HepG2 (cell line): ENCODE data around the gene TROAP. TPM values are rescaled to one million over a fixed set of nuclear protein-coding genes. Genes with fewer than 3 reads are reported as not detected.

Experiments
- ATAC-seq: fragments of 200-7000 bp; cut with Tn5 transposase; 3 replicates; pipeline ENCODE4 v1.9.1; 2020; ENCODE audit warnings: mild to moderate bottlenecking, moderate library complexity
- BruUV-seq: library from RNA; stranded (reverse); fragments of 400-500 nt; replicated peaks from 2 replicates; lab custom pipeline; 2021; lab: Mats Ljungman, UMichigan
- CTCF ChIA-PET: fragments of 300-600 bp; formaldehyde crosslinking; extraction: SDS; loops from one replicate; lab custom pipeline; 2021; ENCODE audit warnings: low total read pairs, inconsistent platforms, low intra/inter-chr PET ratio; lab: Yijun Ruan, JAX
- POLR2A ChIA-PET: fragments of 350-600 bp; sonication (Branson Sonifier 250); formaldehyde crosslinking; loops from one replicate; lab custom pipeline; 2020; ENCODE audit warnings: antibody characterized with exemption, inconsistent platforms; lab: Yijun Ruan, JAX
- DNase-seq: peaks from one replicate; pipeline ENCODE4 v3.0.0-alpha.2; 2015; ENCODE audit warnings: low spot score
- FAIRE-seq: peaks from 3 replicates; lab custom pipeline; 2011; peaks lifted over from hg19 to GRCh38; lab: Jason Lieb, UNC
- H2AFZ ChIP-seq: one replicate; pipeline ENCODE4 v1.6.1; 2011; ENCODE audit warnings: low read length, inconsistent platforms
- H3K27ac ChIP-seq: fragments of 300-600 bp; 3 replicates; pipeline ENCODE4 v1.8.0; 2011; ENCODE audit warnings: mixed run types, mild to moderate bottlenecking, mixed read lengths, low read length, inconsistent platforms; ENCODE audit not compliant: insufficient read depth; ENCODE audit errors: extremely low read length
- H3K27me3 ChIP-seq, 2 experiments: fragments of 200-600 bp in 1 of 2; 2 replicates in 1 of 2; 3 replicates in 1 of 2; pipeline versions ENCODE4 v1.6.0 to v1.8.0; 2011; ENCODE audit warnings: low read length in 2 of 2, mild to moderate bottlenecking in 2 of 2, moderate library complexity in 2 of 2, inconsistent platforms in 1 of 2; ENCODE audit not compliant: insufficient read depth in 2 of 2, control insufficient read depth in 1 of 2
- H3K36me3 ChIP-seq, 2 experiments: fragments of 200-600 bp in 1 of 2; replicated peaks in 1 of 2; 2 replicates in 1 of 2; 3 replicates in 1 of 2; pipeline versions ENCODE4 v1.5.1 to v1.8.0; 2011; ENCODE audit warnings: low read length in 2 of 2, inconsistent platforms in 1 of 2; ENCODE audit not compliant: insufficient read depth in 2 of 2, control insufficient read depth in 1 of 2
- H3K4me1 ChIP-seq: 2 replicates; pipeline ENCODE4 v1.5.1; 2012; ENCODE audit warnings: low read length, inconsistent platforms; ENCODE audit not compliant: insufficient read depth
- H3K4me2 ChIP-seq: 2 replicates; pipeline ENCODE4 v1.6.0; 2011; ENCODE audit warnings: low read depth, low read length, inconsistent platforms
- H3K4me3 ChIP-seq, 3 experiments: fragments of 200-600 bp in 1 of 3; sonication (generic), shearing (Covaris generic) in 1 of 3; replicated peaks in 1 of 3; 2 replicates each; pipeline ENCODE4 v1.5.1; 2011 to 2016; ENCODE audit warnings: low read length in 3 of 3, inconsistent platforms in 2 of 3, low read depth in 2 of 3, mild to moderate bottlenecking in 2 of 3, control low read depth in 1 of 3, mixed read lengths in 1 of 3; ENCODE audit not compliant: insufficient read depth in 1 of 3
- H3K79me2 ChIP-seq: one replicate; pipeline ENCODE4 v1.6.1; 2011; ENCODE audit warnings: low read length, inconsistent platforms; ENCODE audit not compliant: insufficient read depth
- H3K9ac ChIP-seq: 2 replicates; pipeline ENCODE4 v1.6.0; 2011; ENCODE audit warnings: mild to moderate bottlenecking, low read depth, low read length, inconsistent platforms; ENCODE audit not compliant: insufficient read depth
- H3K9me3 ChIP-seq: 2 replicates; pipeline ENCODE4 v1.5.1; 2012; ENCODE audit warnings: mild to moderate bottlenecking, low read length
- H4K20me1 ChIP-seq: 2 replicates; pipeline ENCODE4 v1.6.0; 2011; ENCODE audit warnings: inconsistent platforms, mild to moderate bottlenecking, low read length, moderate library complexity; ENCODE audit not compliant: insufficient read depth
- CEBPG ChIP-seq: IDR thresholded peaks from 2 replicates; pipeline ENCODE4 v1.6.1; 2016
- EP300 ChIP-seq, 3 experiments: sonication (generic) in 1 of 3; formaldehyde crosslinking in 1 of 3; IDR thresholded peaks; 2 replicates each; pipeline versions ENCODE4 v1.5.1 to v1.6.1; 2011 to 2020; ENCODE audit warnings: low read depth in 2 of 3, low read length in 2 of 3, borderline replicate concordance in 1 of 3, improper control_type of control experiment in 1 of 3, mild to moderate bottlenecking in 1 of 3, missing genetic modification reagents in 1 of 3, moderate library complexity in 1 of 3
- FOXA3 ChIP-seq: IDR thresholded peaks from 2 replicates; pipeline ENCODE4 v1.6.1; 2016; ENCODE audit warnings: missing genetic modification reagents, missing compliant biosample characterization
- MEF2D ChIP-seq: sonication (generic); formaldehyde crosslinking; IDR thresholded peaks from 2 replicates; pipeline ENCODE4 v1.5.1; 2020; ENCODE audit warnings: mild to moderate bottlenecking, missing genetic modification reagents
- MYC ChIP-seq: sonication (generic); formaldehyde crosslinking; IDR thresholded peaks from 2 replicates; pipeline ENCODE4 v1.9.0; 2021; ENCODE audit warnings: missing genetic modification reagents, borderline replicate concordance
- PCBP1 ChIP-seq: fragments of 200-400 bp; formaldehyde crosslinking; IDR thresholded peaks from 2 replicates; pipeline ENCODE4 v1.6.1; 2017; ENCODE audit warnings: mild to moderate bottlenecking, low read depth, low read length, borderline replicate concordance
- RELA ChIP-seq: sonication (generic); formaldehyde crosslinking; IDR thresholded peaks from 2 replicates; pipeline ENCODE4 v1.4.0; 2020; ENCODE audit warnings: missing genetic modification reagents
- THYN1 ChIP-seq: sonication (generic); formaldehyde crosslinking; IDR thresholded peaks from 2 replicates; pipeline ENCODE4 v1.8.1; 2023; ENCODE audit warnings: low read depth, mild to moderate bottlenecking, moderate library complexity, missing genetic modification reagents, borderline replicate concordance
- WGBS: methylation state at CpG from one replicate; pipeline ENCODE4 v1.1.6; 2017; ENCODE audit warnings: low lambda C conversion rate; 5-methylcytosine and 5-hydroxymethylcytosine counted together
- in situ Hi-C: cut with HindIII; loops from 2 replicates; pipeline ENCODE4 v1.10.0; 2017; ENCODE audit warnings: low pct_unique_long_range_greater_than_20kb; ENCODE audit not compliant: extremely low pct_ligation_motif_present
- intact Hi-C: fragments of 100-400 bp; cut with micrococcal nuclease; formaldehyde crosslinking; loops from one replicate; pipeline ENCODE4 v1.10.0; 2022; ENCODE audit not compliant: unreplicated experiment
- polyA plus RNA-seq, 8 experiments: library from polyadenylated mRNA; depleted of rRNA in 3 of 8; stranded (reverse) in 7 of 8; unstranded in 1 of 8; fragments of >200 nt; fragmentation: Illumina TruSeq in 4 of 8; extraction: Trizol in 4 of 8; gene quantifications; 2 replicates each; pipeline versions ENCODE4 v1.2.1 to v1.2.3, GENCODE V29; 2011 to 2016; ENCODE audit warnings: low read depth in 4 of 8, missing spikeins in 1 of 8, mixed read lengths in 1 of 8; ENCODE audit not compliant: insufficient read depth in 1 of 8
- total RNA-seq, 5 experiments: library from RNA; depleted of rRNA; stranded (reverse); fragments of >200 nt; fragmentation: Illumina TruSeq; extraction: Trizol; gene quantifications; 2 replicates each; pipeline ENCODE4 v1.2.3, GENCODE V29; 2016; ENCODE audit warnings: low read depth in 1 of 5
- TF ChIP-seq, protein P1 (sequence below): sonication (generic); IDR thresholded peaks from 2 replicates; pipeline ENCODE4 v1.6.1; 2016; ENCODE audit warnings: low read depth, borderline replicate concordance
- TF ChIP-seq, protein P2 (sequence below): sonication (generic); formaldehyde crosslinking; IDR thresholded peaks from 2 replicates; pipeline ENCODE4 v1.4.0; 2020; ENCODE audit warnings: mild to moderate bottlenecking, low read depth, missing genetic modification reagents
- TF ChIP-seq, protein P3 (sequence below): sonication (generic); formaldehyde crosslinking; IDR thresholded peaks from 2 replicates; pipeline ENCODE4 v1.4.0; 2020; ENCODE audit warnings: low read depth, missing genetic modification reagents

The TROAP gene
- total and polyA plus RNA-seq, 2 of the 13 experiments (the other 11 are each of a cell fraction or from before 2014, with no cell fraction given) = 22.5 to 30.9 TPM

DNA sequence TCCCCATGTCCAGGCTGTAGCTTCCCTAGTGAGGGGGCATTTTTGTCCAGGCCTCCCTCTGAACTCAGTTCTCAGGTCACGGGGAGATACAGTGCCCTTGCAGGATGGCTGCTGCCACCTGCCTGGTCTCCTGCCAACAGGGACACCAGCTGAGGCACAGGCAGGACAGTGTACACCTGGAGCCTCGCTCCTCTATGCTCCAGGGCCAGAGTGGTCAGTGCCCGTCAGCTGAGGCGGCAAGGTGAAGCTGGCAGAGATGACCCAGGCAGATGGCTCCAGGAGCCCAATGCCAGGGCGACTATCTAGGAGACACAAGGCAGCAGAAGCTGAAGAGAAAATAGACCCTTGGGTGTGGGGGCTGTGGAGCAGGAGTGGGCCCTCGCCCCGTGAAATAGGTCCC, 45.6 kb upstream of the TROAP start:
- 46% methylated on average over 5 of the region's 7 CpGs for WGBS
- ATAC-seq (peak; percentile 8), FAIRE-seq (no peak), DNase-seq (no peak)
- in situ Hi-C loops = no loop called here
- Histone ChIP-seq H2AFZ (no peak overlapping the region), H3K79me2 (no peaks in the 10 kb centered on the region), H3K4me2 (no peak overlapping the region), H3K27me3 (peaks cover 5 to 13% of the 10 kb centered on the region in 2 experiments; a peak in 4 of 5 replicates), H3K36me3 (peaks cover 2 to 7% of the 10 kb centered on the region in 2 experiments), H3K4me3 (no peak overlapping the region), H3K4me1 (peaks cover 35% of the 10 kb centered on the region), H3K27ac (no peak overlapping the region), H4K20me1 (peaks cover 14% of the 10 kb centered on the region; the same call in 1 of the 2 replicates), H3K9ac (no peak overlapping the region), H3K9me3 (no peaks in the 10 kb centered on the region)
- POLR2A ChIA-PET = interaction anchor here (7.0 kb wide), 1 partner anchor 11 kb away, joined by 56 read pairs; no protein-coding TSS in a partner anchor
- no TSS peak for BruUV-seq
- TF ChIP-seq THYN1 = no peak
- TF ChIP-seq RELA (CRISPR knock-in tag) = no peak
- no peak for TF ChIP-seq FOXA3 (CRISPR knock-in tag)
- TF ChIP-seq, protein P1, sequence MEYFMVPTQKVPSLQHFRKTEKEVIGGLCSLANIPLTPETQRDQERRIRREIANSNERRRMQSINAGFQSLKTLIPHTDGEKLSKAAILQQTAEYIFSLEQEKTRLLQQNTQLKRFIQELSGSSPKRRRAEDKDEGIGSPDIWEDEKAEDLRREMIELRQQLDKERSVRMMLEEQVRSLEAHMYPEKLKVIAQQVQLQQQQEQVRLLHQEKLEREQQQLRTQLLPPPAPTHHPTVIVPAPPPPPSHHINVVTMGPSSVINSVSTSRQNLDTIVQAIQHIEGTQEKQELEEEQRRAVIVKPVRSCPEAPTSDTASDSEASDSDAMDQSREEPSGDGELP = no peak
- intact Hi-C loops = no loop called here
- CTCF ChIA-PET = no interaction called here

GRCh38 chr12:49279706-49280159, 43.3 kb upstream of the TROAP start:
- CTCF ChIA-PET = no interaction called here
- H3K36me3 ChIP-seq = no peaks in the 10 kb centered on the region
- H3K27ac ChIP-seq = no peak overlapping the region
- H3K4me3 ChIP-seq = peak overlapping the region in 2 of 3 experiments; percentile 8 to 18; a peak in 1 of 6 replicates
- H4K20me1 ChIP-seq = peaks cover 7% of the 10 kb centered on the region; the same call in 1 of the 2 replicates
- FAIRE-seq (peak; percentile 28), ATAC-seq (peak; percentile 24), DNase-seq (peak; percentile 56)
- 4% methylated on average over 7 of the region's 7 CpGs for WGBS
- no TSS peak for BruUV-seq
- no peak overlapping the region for H3K9ac ChIP-seq
- H3K4me2 ChIP-seq = peak overlapping the region; percentile 59
- H2AFZ ChIP-seq = no peak overlapping the region
- no peaks in the 10 kb centered on the region for H3K9me3 ChIP-seq
- H3K79me2 ChIP-seq = no peaks in the 10 kb centered on the region
- H3K4me1 ChIP-seq = peaks cover 49% of the 10 kb centered on the region
- intact Hi-C loops = no loop called here
- in situ Hi-C loops = loop anchor here (10.0 kb wide), 1 partner anchor 65 kb away; the partner anchor contains the start of gene DNAJC22
- peaks cover 5 to 28% of the 10 kb centered on the region in 2 experiments; a peak in 4 of 5 replicates for H3K27me3 ChIP-seq
- POLR2A ChIA-PET = interaction anchor here (0.8 to 7.0 kb wide), 6 partner anchors 10 to 68 kb away, joined by 3 to 56 read pairs (median 4); partner anchors contain the start of genes PRPH and TROAP
- TF ChIP-seq PCBP1 (no peak), EP300 (IDR thresholded peaks at IDR 0.05; ENCODE audit: low read depth in 2 of 2, low read length in 2 of 2) (no peak), EP300 (CRISPR knock-in tag; IDR thresholded peaks at IDR 0.05; ENCODE audit: borderline replicate concordance) (0 out of 2 replicates have a peak, but pooled peaks have one; percentile 18), CEBPG (CRISPR knock-in tag) (peak; percentile 22; the same call in 1 of the 2 replicates), MEF2D (no peak), MYC (CRISPR knock-in tag) (0 out of 2 replicates have a peak, but pooled peaks have one; percentile 33)
- TF ChIP-seq, protein P2, sequence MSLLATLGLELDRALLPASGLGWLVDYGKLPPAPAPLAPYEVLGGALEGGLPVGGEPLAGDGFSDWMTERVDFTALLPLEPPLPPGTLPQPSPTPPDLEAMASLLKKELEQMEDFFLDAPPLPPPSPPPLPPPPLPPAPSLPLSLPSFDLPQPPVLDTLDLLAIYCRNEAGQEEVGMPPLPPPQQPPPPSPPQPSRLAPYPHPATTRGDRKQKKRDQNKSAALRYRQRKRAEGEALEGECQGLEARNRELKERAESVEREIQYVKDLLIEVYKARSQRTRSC (CRISPR knock-in tag) = no peak
- TF ChIP-seq, protein P3, sequence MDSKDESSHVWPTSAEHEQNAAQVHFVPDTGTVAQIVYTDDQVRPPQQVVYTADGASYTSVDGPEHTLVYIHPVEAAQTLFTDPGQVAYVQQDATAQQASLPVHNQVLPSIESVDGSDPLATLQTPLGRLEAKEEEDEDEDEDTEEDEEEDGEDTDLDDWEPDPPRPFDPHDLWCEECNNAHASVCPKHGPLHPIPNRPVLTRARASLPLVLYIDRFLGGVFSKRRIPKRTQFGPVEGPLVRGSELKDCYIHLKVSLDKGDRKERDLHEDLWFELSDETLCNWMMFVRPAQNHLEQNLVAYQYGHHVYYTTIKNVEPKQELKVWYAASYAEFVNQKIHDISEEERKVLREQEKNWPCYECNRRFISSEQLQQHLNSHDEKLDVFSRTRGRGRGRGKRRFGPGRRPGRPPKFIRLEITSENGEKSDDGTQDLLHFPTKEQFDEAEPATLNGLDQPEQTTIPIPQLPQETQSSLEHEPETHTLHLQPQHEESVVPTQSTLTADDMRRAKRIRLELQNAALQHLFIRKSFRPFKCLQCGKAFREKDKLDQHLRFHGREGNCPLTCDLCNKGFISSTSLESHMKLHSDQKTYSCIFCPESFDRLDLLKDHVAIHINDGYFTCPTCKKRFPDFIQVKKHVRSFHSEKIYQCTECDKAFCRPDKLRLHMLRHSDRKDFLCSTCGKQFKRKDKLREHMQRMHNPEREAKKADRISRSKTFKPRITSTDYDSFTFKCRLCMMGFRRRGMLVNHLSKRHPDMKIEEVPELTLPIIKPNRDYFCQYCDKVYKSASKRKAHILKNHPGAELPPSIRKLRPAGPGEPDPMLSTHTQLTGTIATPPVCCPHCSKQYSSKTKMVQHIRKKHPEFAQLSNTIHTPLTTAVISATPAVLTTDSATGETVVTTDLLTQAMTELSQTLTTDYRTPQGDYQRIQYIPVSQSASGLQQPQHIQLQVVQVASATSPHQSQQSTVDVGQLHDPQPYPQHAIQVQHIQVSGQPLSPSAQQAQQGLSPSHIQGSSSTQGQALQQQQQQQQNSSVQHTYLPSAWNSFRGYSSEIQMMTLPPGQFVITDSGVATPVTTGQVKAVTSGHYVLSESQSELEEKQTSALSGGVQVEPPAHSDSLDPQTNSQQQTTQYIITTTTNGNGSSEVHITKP = no peak
